Measurements from ENCODE around the gene DPYSL5.

DPYSL5 gene

GRCh38 chr2:26986576-26986975, 138.6 kb downstream of the DPYSL5 start:
- DNase-seq (ENCODE audit: low read depth in 1 of 2, low spot score in 1 of 2), result no peak

DNA sequence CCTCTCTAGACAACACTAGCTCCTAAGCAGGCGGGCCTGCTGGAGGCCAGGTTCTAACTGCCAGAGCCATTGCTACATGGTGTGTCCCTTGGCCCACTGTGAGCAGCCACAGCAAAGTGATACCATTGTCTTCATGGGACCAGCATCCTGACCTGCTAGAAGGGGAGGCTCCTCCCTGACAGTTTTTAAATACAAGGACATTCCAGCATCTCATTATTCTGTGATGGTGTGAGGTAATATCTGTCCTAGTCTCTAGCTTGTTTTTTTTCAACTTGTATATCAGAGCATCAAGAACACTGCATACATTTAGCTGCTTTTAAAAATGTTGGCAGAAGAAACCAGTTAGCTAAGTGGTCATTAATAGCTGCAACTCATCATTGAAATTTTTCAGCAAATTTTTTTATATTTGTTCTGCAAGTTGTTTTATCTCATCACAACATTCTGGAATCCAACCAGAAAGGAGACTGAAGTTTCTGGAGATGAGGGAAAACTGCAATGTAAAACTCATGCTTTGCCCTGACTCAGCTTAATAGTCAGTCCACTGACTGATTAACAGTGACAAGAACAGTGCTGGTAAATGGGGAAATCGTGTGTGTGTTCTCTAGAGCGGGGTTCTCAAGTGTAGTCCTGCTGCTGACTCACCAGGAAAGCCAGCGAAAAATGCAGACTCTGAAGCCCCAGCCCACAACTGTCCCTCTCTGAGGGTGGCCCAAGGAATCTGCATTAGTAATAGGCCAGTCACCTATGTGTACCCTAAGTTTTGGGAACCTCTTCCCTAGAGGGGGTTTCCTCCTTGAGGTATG, 140.3 kb downstream of the DPYSL5 start:
- DNase-seq (ENCODE audit: low read depth in 1 of 2, low spot score in 1 of 2), result no peak

GRCh38 chr2:26989156-26989555, 141.2 kb downstream of the DPYSL5 start:
- DNase-seq (ENCODE audit: low read depth in 1 of 2, low spot score in 1 of 2), result no peak

GRCh38 chr2:26991717-26992116, 143.8 kb downstream of the DPYSL5 start:
- no peak for DNase-seq (ENCODE audit: low read depth in 1 of 2, low spot score in 1 of 2)

GRCh38 chr2:26993768-26994167, 145.8 kb downstream of the DPYSL5 start:
- DNase-seq (ENCODE audit: low read depth in 1 of 2, low spot score in 1 of 2), result no peak

GRCh38 chr2:26994983-26995382, 147.1 kb downstream of the DPYSL5 start:
- DNase-seq (ENCODE audit: low read depth in 1 of 2, low spot score in 1 of 2), result no peak

DNA sequence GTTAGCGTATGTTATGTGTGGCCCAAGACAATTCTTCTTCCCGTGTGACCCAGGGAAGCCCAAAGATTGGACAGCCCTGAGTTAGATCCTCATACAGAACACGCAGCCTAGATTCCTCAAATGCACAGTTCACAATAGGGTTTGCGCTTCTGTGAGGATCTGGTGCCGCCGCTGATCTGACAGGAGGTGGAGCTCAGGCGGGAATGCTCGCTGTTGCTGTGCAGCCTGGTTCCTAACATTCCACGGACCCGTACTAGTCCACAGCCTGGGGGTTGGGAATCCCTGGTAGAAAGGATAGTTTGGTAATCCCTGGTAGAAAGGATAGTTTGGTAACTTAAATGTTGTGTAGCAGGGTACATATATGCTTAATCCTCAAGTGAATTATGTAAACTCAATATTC, 149.5 kb downstream of the DPYSL5 start:
- DNase-seq (ENCODE audit: low read depth in 1 of 2, low spot score in 1 of 2), result no peak

DNA sequence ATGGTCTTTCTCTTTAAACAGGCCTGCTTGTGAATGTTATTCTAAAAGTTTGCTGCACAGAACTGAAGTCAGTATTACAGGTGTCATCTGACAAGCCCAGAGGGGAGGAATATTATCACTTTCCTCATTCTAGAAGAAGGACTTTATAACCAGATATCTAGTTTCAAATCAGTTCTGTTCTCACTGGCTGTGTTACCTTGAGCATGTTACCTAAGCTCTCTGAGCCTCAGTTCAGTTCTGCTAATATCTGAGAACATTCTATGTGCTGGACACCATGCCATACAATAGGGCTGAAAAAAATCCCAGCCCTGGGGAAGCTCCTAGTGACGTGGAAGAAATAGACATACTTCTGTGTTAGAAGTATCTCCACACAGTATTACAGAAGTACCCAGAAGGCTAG, 150.4 kb downstream of the DPYSL5 start:
- DNase-seq (ENCODE audit: low read depth in 1 of 2, low spot score in 1 of 2), result no peak

Data from activated CD4-positive, alpha-beta T cell treated with anti-CD3 and anti-CD28 coated beads, Interleukin-2, amount 50 U/mL, for 24 hours (primary cell).